GM06990 (cell line): ENCODE data around the gene KLK3.
"Not testable (repeated sequence)": the region's sequence is repeated elsewhere in the genome, so short reads cannot be mapped to it uniquely, and the experiment has no call there.

Experiments used
- DNase-seq: peaks from one replicate; pipeline ENCODE4 v3.0.0-alpha.2; 2011; ENCODE audit not compliant: insufficient read length; ENCODE audit errors: extremely low read depth
- H3K27me3 ChIP-seq: replicated peaks from 2 replicates; pipeline ENCODE4 v1.6.0; 2011; ENCODE audit warnings: low read length; ENCODE audit not compliant: control insufficient read depth, insufficient read depth
- H3K36me3 ChIP-seq: 2 replicates; pipeline ENCODE4 v1.5.1; 2011; ENCODE audit warnings: low read length; ENCODE audit not compliant: control insufficient read depth, insufficient read depth
- H3K4me3 ChIP-seq: replicated peaks from 2 replicates; pipeline ENCODE4 v1.5.1; 2011; ENCODE audit warnings: low read depth, mild to moderate bottlenecking, control low read depth, low read length
- TF ChIP-seq, protein P1 (sequence below): IDR thresholded peaks from 2 replicates; pipeline ENCODE4 v1.5.1; 2011; ENCODE audit warnings: low read length, control low read depth, mild to moderate bottlenecking, inconsistent platforms; ENCODE audit not compliant: insufficient read depth, poor library complexity, severe bottlenecking

Gene KLK3

DNA sequence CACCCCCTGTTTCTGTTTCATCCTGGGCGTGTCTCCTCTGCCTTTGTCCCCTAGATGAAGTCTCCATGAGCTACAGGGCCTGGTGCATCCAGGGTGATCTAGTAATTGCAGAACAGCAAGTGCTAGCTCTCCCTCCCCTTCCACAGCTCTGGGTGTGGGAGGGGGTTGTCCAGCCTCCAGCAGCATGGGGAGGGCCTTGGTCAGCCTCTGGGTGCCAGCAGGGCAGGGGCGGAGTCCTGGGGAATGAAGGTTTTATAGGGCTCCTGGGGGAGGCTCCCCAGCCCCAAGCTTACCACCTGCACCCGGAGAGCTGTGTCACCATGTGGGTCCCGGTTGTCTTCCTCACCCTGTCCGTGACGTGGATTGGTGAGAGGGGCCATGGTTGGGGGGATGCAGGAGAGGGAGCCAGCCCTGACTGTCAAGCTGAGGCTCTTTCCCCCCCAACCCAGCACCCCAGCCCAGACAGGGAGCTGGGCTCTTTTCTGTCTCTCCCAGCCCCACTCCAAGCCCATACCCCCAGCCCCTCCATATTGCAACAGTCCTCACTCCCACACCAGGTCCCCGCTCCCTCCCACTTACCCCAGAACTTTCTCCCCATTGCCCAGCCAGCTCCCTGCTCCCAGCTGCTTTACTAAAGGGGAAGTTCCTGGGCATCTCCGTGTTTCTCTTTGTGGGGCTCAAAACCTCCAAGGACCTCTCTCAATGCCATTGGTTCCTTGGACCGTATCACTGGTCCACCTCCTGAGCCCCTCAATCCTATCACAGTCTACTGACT lies at the start of gene KLK3:
KLK3 (plus strand) TSS at position 280 of the 775 bp plus-strand sequence; CDS start at position 321, 41 bp downstream.
- no peaks in the 10 kb centered on the region; the same call in 1 of the 2 replicates for H3K27me3 ChIP-seq
- H3K4me3 ChIP-seq, result no peak within 1 kb of the TSS
- H3K36me3 ChIP-seq, result no peaks in the 10 kb centered on the region
- TF ChIP-seq, protein P1, sequence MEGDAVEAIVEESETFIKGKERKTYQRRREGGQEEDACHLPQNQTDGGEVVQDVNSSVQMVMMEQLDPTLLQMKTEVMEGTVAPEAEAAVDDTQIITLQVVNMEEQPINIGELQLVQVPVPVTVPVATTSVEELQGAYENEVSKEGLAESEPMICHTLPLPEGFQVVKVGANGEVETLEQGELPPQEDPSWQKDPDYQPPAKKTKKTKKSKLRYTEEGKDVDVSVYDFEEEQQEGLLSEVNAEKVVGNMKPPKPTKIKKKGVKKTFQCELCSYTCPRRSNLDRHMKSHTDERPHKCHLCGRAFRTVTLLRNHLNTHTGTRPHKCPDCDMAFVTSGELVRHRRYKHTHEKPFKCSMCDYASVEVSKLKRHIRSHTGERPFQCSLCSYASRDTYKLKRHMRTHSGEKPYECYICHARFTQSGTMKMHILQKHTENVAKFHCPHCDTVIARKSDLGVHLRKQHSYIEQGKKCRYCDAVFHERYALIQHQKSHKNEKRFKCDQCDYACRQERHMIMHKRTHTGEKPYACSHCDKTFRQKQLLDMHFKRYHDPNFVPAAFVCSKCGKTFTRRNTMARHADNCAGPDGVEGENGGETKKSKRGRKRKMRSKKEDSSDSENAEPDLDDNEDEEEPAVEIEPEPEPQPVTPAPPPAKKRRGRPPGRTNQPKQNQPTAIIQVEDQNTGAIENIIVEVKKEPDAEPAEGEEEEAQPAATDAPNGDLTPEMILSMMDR, result no peak
- DNase-seq, result no peak

DNA sequence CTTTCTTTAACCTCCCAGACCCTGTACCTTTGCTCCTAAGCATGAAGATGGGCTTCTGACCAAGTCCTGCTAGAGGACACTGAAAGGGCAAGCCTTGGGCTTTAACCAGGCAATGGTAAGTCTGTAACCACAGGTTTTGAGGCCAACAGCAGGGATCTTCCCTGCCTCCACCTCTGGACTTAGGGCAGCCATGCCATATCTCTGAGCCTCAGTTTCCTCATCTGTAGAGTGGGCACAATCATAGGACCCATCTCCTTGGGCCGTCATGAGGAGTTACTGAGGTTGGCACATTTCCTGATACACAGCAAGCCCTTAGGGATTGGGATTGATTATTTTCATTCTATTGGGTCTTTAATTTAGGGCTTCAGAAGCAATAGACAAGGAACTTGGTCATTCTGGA lies 45.9 kb upstream of the KLK3 start:
- TF ChIP-seq, protein P1, result no peak
- H3K36me3 ChIP-seq, result no peaks in the 10 kb centered on the region
- H3K4me3 ChIP-seq, result no peak overlapping the region
- no peak for DNase-seq
- H3K27me3 ChIP-seq, result no peaks in the 10 kb centered on the region

DNA sequence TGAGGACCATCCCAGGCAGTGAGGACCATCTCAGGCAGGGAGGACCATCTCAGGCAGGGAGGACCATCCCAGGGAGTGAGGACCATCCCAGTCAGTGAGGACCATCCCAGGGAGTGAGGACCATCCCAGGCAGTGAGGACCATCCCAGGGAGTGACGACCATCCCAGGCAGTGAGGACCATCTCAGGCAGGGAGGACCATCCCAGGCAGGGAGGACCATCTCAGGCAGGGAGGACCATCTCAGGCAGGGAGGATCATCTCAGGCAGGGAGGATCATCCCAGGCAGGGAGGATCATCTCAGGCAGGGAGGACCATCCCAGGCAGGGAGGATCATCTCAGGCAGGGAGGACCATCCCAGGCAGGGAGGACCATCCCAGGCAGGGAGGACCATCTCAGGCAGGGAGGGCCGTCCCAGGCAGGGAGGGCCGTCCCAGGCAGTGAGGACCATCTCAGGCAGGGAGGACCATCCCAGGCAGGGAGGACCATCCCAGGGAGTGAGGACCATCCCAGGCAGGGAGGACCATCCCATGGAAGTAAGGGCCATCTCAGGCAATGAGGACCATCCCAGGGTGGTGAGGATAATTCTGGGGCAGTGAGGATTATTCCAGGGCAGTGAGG lies 43.0 kb upstream of the KLK3 start:
- H3K4me3 ChIP-seq, H3K36me3 ChIP-seq, H3K27me3 ChIP-seq, DNase-seq: not testable (repeated sequence)

DNA sequence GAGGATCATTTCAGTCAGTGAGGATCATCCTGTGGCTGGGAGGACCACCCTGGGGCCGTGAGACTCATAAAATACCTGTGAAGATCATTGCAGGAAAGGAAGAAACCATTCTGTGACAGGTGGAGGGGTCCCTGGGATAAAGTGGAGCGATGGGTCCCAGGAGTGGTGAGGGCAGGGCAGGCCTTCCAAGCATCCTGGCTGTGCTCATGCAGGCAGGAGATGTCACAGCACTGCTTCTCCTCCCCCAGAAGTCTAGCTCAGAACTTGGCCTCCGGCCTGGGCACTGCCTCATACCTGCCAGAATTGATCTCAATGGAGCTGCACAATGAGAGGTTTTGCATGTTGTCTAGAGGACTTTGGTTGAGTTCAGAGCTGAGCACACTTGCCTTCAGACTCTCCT lies 42.2 kb upstream of the KLK3 start:
- DNase-seq, result no peak
- no peaks in the 10 kb centered on the region for H3K27me3 ChIP-seq
- H3K4me3 ChIP-seq, result no peak overlapping the region
- no peaks in the 10 kb centered on the region for H3K36me3 ChIP-seq
- TF ChIP-seq, protein P1, result no peak

DNA sequence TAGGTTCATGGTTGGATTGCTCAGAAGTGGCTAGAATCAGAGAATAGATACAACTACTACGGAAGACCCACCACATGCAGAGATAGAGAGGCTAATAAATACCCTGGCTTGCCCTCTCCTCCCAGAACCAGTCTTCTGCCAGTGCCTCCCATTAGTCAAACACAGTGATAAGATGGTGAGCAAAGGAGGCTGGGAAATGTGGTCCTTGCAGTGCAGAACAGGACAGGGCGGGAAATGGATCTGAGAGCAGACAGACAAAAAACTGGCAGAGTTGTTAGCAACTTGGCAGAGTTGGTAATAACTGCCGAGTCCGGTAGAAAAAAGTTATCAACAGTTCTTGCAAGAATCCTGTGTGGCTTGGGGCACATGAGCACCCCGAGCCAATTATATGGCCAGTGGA lies 39.8 kb upstream of the KLK3 start:
- Histone ChIP-seq H3K27me3 (no peaks in the 10 kb centered on the region), H3K4me3 (no peak overlapping the region), H3K36me3 (no peaks in the 10 kb centered on the region)
- TF ChIP-seq, protein P1, result no peak
- DNase-seq, result no peak

DNA sequence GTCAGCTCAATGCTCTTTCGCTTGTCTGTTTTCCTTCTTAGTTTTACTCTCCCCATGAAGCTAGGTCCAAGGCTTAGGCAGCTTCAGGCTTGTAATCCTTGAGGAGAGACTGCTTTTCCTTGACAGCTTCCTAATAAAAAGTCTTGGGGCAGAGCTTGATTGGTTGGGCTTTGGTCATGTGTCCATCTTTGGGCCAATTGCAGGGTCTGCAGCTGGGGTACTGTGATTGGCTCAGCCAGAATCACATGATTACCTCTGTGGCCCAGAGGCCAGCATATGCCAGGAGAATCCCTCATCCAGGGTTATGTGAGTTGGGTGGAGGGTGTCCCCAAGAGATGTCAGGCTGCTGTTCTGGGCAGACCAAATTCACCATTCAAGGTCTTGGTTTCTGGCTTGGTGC lies 39.3 kb upstream of the KLK3 start:
- TF ChIP-seq, protein P1, result no peak
- DNase-seq, result no peak
- no peaks in the 10 kb centered on the region for H3K36me3 ChIP-seq
- no peak overlapping the region for H3K4me3 ChIP-seq
- no peaks in the 10 kb centered on the region for H3K27me3 ChIP-seq
